HCT116 (cell line): Measurements from ENCODE around the gene FOXK1. TPM values are rescaled to one million over a fixed set of nuclear protein-coding genes. Genes with fewer than 3 reads are reported as not detected.

Experiments used
- ATAC-seq: fragments of 200-7000 bp; cut with Tn5 transposase; 2 replicates; pipeline ENCODE4 v1.9.1; 2020; ENCODE audit warnings: mild to moderate bottlenecking, moderate library complexity
- BruUV-seq: library from RNA; stranded (reverse); fragments of 400-500 nt; replicated peaks from 2 replicates; lab custom pipeline; 2021; lab: Mats Ljungman, UMichigan
- CTCF ChIA-PET: fragments of 300-600 bp; sonication (Branson Sonifier 250); formaldehyde crosslinking; loops from one replicate; lab custom pipeline; 2021; ENCODE audit warnings: antibody characterized with exemption; lab: Charles Lee
- POLR2A ChIA-PET: fragments of 300-600, 350-600 bp; sonication (Branson Sonifier 250); formaldehyde crosslinking; loops from one replicate; lab custom pipeline; 2021; ENCODE audit warnings: antibody characterized with exemption; lab: Charles Lee
- RAD21 ChIA-PET, 2 experiments: fragments of 300-600 bp; sonication (Branson Sonifier 250); formaldehyde crosslinking; loops; one replicate each; lab custom pipeline; 2023; ENCODE audit warnings: low total read pairs in 2 of 2; ENCODE audit not compliant: uncharacterized antibody in 2 of 2, unreplicated experiment in 2 of 2, low non-redundant PET in 1 of 2; lab: Charles Lee
- DNase-seq: peaks from one replicate; pipeline ENCODE4 v3.0.0-alpha.2; 2010; ENCODE audit warnings: low read depth, low spot score
- H2AFZ ChIP-seq: fragments of 200-600 bp; shearing (Covaris generic), sonication (generic); 2 replicates; pipeline ENCODE4 v1.6.1; 2017; ENCODE audit warnings: low read depth, mixed run types, mixed read lengths, antibody characterized with exemption, low read length; ENCODE audit not compliant: poor library complexity, severe bottlenecking
- H3K27ac ChIP-seq: 2 replicates; pipeline ENCODE4 v1.5.1; 2012; ENCODE audit warnings: low read depth, low read length
- H3K27me3 ChIP-seq: fragments of 200-600 bp; sonication (generic); 2 replicates; pipeline ENCODE4 v1.6.1; 2016; ENCODE audit warnings: mixed run types, low read length, mixed read lengths; ENCODE audit not compliant: insufficient read depth
- H3K36me3 ChIP-seq, 2 experiments: fragments of 200-500 bp in 1 of 2; fragments of 200-600 bp in 1 of 2; sonication (Bioruptor generic) in 1 of 2; sonication (generic) in 1 of 2; 2 replicates each; pipeline versions ENCODE4 v1.5.1 to v1.6.1; 2014 to 2016; ENCODE audit warnings: low read length in 2 of 2, inconsistent platforms in 1 of 2, mixed read lengths in 1 of 2, mixed run types in 1 of 2; ENCODE audit not compliant: insufficient read depth in 2 of 2, control insufficient read depth in 1 of 2
- H3K4me1 ChIP-seq, 2 experiments: fragments of 200-600 bp in 1 of 2; sonication (generic) in 1 of 2; 2 replicates each; pipeline versions ENCODE4 v1.5.1 to v1.6.1; 2012 to 2017; ENCODE audit warnings: low read length in 2 of 2, inconsistent platforms in 1 of 2, mild to moderate bottlenecking in 1 of 2, mixed read lengths in 1 of 2, mixed run types in 1 of 2, moderate library complexity in 1 of 2; ENCODE audit not compliant: insufficient read depth in 2 of 2, control insufficient read depth in 1 of 2
- H3K4me2 ChIP-seq: fragments of 200-600 bp; sonication (generic); 2 replicates; pipeline ENCODE4 v1.6.1; 2017; ENCODE audit warnings: mixed run types, low read length, mixed read lengths
- H3K4me3 ChIP-seq, 2 experiments: fragments of 200-600 bp in 1 of 2; sonication (generic) in 1 of 2; replicated peaks in 1 of 2; 2 replicates each; pipeline ENCODE4 v1.5.1; 2011 to 2016; ENCODE audit warnings: low read length in 2 of 2, control low read depth in 1 of 2, low read depth in 1 of 2, mild to moderate bottlenecking in 1 of 2, mixed read lengths in 1 of 2, mixed run types in 1 of 2
- H3K79me2 ChIP-seq: fragments of 200-600 bp; sonication (generic); 2 replicates; pipeline ENCODE4 v1.6.1; 2017; ENCODE audit warnings: mild to moderate bottlenecking, mixed run types, low read length, moderate library complexity, mixed read lengths; ENCODE audit not compliant: insufficient read depth
- H3K9ac ChIP-seq: fragments of 200-600 bp; sonication (generic); 2 replicates; pipeline ENCODE4 v1.6.1; 2016; ENCODE audit warnings: low read length, mixed read lengths
- H3K9me2 ChIP-seq: fragments of 200-600 bp; sonication (generic), shearing (Covaris generic); 2 replicates; pipeline ENCODE4 v1.6.1; 2017; ENCODE audit warnings: mixed run types, mild to moderate bottlenecking, moderate library complexity; ENCODE audit not compliant: insufficient read depth
- H3K9me3 ChIP-seq, 2 experiments: fragments of 200-500 bp in 1 of 2; fragments of 200-600 bp in 1 of 2; sonication (Bioruptor generic) in 1 of 2; sonication (generic) in 1 of 2; 2 replicates each; pipeline ENCODE4 v1.6.1; 2014 to 2017; ENCODE audit warnings: low read length in 2 of 2, mixed read lengths in 2 of 2, inconsistent platforms in 1 of 2, low read depth in 1 of 2, mild to moderate bottlenecking in 1 of 2, mixed run types in 1 of 2, moderate library complexity in 1 of 2; ENCODE audit not compliant: control insufficient read depth in 1 of 2, insufficient read depth in 1 of 2
- H4K20me1 ChIP-seq: fragments of 200-600 bp; sonication (generic), shearing (Covaris generic); 2 replicates; pipeline ENCODE4 v1.6.1; 2017; ENCODE audit warnings: mixed run types, mild to moderate bottlenecking, moderate library complexity; ENCODE audit not compliant: insufficient read depth
- ATF3 ChIP-seq: IDR thresholded peaks from 2 replicates; pipeline ENCODE4 v1.6.1; 2012
- CTCF ChIP-seq, 3 experiments: fragments of 200-600 bp in 1 of 3; sonication (generic) in 1 of 3; IDR thresholded peaks in 2 of 3; conservative IDR thresholded peaks in 1 of 3; 2 replicates each; pipeline ENCODE4 v1.5.1; 2012 to 2017; ENCODE audit warnings: low read depth in 2 of 3, low read length in 2 of 3, antibody characterized with exemption in 1 of 3, borderline replicate concordance in 1 of 3, control low read depth in 1 of 3, mild to moderate bottlenecking in 1 of 3, mixed read lengths in 1 of 3, mixed run types in 1 of 3, moderate library complexity in 1 of 3; ENCODE audit not compliant: insufficient read depth in 1 of 3
- ELF1 ChIP-seq: IDR thresholded peaks from 2 replicates; pipeline ENCODE4 v1.6.1; 2012; ENCODE audit warnings: low read depth, borderline replicate concordance
- POLR2A ChIP-seq: IDR thresholded peaks from 2 replicates; pipeline ENCODE4 v1.7.0; 2011; ENCODE audit warnings: borderline replicate concordance; ENCODE audit not compliant: insufficient read depth, insufficient read length; ENCODE audit errors: extremely low read depth
- RAD21 ChIP-seq: IDR thresholded peaks from 2 replicates; pipeline ENCODE4 v1.6.1; 2012; ENCODE audit warnings: low read depth, mild to moderate bottlenecking
- SP1 ChIP-seq: IDR thresholded peaks from 2 replicates; pipeline ENCODE4 v1.6.1; 2012; ENCODE audit warnings: low read depth
- ZBTB33 ChIP-seq: IDR thresholded peaks from 2 replicates; pipeline ENCODE4 v1.6.1; 2011; ENCODE audit warnings: mild to moderate bottlenecking, low read length, moderate library complexity; ENCODE audit not compliant: insufficient replicate concordance; ENCODE audit errors: extremely low read depth
- ZFX ChIP-seq: fragments of 450-650 bp; IDR thresholded peaks from 2 replicates; pipeline ENCODE4 v1.6.1; 2017
- intact Hi-C: fragments of 100-400 bp; cut with micrococcal nuclease; formaldehyde crosslinking; loops from 2 replicates; pipeline ENCODE4 v1.10.0; 2022
- total RNA-seq: library from RNA; stranded (reverse); gene quantifications from one replicate; pipeline ENCODE4 v1.2.1, GENCODE V29; 2021; ENCODE audit not compliant: unreplicated experiment
- TF ChIP-seq, protein P1 (sequence below): IDR thresholded peaks from 2 replicates; pipeline ENCODE4 v1.6.1; 2012; ENCODE audit warnings: low read depth

FOXK1 gene
- total RNA-seq, 1 experiment from 2014 or later, result 60.5 TPM

DNA sequence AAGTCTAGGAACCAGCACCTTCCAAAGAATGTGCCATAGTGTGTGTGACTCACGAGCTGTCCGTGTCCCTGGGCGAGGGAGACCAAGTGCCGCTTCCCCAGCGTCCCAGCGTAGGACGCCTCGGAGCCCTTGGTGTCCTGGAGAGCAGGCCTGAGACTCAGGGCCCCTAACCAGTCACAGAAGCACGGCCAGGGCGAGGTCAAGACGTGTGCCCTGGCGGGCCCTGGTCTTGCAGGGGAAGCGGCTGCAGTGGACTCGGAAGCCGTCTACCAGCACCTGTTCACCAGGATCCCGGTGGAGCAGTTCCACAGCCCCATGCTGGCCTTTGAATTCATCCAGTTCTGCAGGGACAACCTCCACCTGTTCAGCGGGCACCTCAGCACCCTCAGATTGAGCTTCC lies 103.9 kb downstream of the FOXK1 start:
- Histone ChIP-seq H3K79me2 (no peaks in the 10 kb centered on the region), H3K27ac (no peak overlapping the region), H3K4me2 (no peak overlapping the region), H2AFZ (no peak overlapping the region), H3K9me3 (no peaks in the 10 kb centered on the region), H4K20me1 (no peaks in the 10 kb centered on the region), H3K9me2 (no peaks in the 10 kb centered on the region), H3K9ac (no peak overlapping the region), H3K4me1 (no peaks in the 10 kb centered on the region), H3K27me3 (no peaks in the 10 kb centered on the region), H3K36me3 (no peaks in the 10 kb centered on the region), H3K4me3 (no peak overlapping the region)
- ChIA-PET RAD21 (no interaction called here), CTCF (no interaction called here), POLR2A (no interaction called here)
- intact Hi-C loops, result no loop called here
- BruUV-seq, result no TSS peak
- ATAC-seq (no peak), DNase-seq (no peak)
- no peak for TF ChIP-seq ELF1
- TF ChIP-seq POLR2A, result no peak
- no peak for TF ChIP-seq ATF3
- TF ChIP-seq ZBTB33, result no peak
- TF ChIP-seq SP1, result no peak
- no peak for TF ChIP-seq CTCF (IDR thresholded peaks at IDR 0.05 in 2 of 3, conservative IDR thresholded peaks at IDR 0.05 in 1 of 3; ENCODE audit: borderline replicate concordance in 1 of 3, insufficient read depth in 1 of 3, low read depth in 2 of 3, low read length in 2 of 3)
- TF ChIP-seq ZFX, result no peak
- TF ChIP-seq, protein P1, sequence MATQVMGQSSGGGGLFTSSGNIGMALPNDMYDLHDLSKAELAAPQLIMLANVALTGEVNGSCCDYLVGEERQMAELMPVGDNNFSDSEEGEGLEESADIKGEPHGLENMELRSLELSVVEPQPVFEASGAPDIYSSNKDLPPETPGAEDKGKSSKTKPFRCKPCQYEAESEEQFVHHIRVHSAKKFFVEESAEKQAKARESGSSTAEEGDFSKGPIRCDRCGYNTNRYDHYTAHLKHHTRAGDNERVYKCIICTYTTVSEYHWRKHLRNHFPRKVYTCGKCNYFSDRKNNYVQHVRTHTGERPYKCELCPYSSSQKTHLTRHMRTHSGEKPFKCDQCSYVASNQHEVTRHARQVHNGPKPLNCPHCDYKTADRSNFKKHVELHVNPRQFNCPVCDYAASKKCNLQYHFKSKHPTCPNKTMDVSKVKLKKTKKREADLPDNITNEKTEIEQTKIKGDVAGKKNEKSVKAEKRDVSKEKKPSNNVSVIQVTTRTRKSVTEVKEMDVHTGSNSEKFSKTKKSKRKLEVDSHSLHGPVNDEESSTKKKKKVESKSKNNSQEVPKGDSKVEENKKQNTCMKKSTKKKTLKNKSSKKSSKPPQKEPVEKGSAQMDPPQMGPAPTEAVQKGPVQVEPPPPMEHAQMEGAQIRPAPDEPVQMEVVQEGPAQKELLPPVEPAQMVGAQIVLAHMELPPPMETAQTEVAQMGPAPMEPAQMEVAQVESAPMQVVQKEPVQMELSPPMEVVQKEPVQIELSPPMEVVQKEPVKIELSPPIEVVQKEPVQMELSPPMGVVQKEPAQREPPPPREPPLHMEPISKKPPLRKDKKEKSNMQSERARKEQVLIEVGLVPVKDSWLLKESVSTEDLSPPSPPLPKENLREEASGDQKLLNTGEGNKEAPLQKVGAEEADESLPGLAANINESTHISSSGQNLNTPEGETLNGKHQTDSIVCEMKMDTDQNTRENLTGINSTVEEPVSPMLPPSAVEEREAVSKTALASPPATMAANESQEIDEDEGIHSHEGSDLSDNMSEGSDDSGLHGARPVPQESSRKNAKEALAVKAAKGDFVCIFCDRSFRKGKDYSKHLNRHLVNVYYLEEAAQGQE, result no peak
- TF ChIP-seq RAD21, result no peak
- TF ChIP-seq, all 23 proteins: peak for 0
